Stromal cell of bone marrow (primary cell): ENCODE results near the gene SNRNP25.

Experiments used
- DNase-seq: peaks from one replicate; pipeline ENCODE4 v3.0.0-alpha.2; 2012; ENCODE audit warnings: low read depth

Gene SNRNP25

DNA sequence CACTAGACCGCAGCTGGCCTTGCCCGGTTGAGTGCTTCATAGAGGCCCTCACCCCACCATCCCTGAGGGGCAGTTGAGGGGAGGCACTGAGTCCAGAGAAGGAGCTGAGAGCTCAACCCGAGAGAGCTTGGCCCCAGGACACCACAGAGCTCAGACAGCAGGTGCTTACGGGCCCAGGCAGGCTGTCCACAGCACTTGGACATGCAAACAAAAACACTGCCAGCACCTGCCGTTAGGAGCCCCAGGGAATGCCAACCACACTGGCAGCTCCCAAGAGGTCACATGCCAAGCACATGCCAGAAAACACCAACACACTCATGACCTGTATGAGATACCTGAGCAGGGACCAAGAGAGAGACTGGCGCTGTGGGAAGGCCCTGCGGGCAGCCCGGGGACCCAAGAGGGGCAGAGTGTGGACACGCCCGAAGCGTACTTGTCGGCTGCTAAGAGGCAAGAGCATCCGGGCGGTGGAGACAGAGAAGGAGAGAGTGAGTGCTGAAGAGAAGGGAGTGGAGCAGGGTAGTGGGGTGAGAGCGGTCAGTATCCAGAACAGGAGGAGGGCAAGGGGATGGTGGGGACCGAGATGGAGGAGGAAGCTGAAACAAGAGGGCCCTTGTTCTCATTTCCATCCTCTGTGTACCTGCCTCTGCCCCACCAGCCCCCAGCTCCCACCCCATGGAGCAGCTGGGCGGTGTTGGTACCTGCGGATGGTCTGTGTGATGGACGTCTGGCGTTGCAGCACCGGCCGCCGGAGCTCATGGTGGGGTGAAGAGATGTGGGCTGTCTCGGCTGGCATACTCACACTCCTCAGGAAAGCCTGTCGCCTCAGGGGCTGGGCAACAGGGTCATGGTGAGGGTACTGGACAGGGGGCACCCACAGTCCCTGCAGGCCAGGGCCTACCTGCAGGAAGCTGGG, 10.6 kb downstream of the SNRNP25 start:
- DNase-seq = no peak

DNA sequence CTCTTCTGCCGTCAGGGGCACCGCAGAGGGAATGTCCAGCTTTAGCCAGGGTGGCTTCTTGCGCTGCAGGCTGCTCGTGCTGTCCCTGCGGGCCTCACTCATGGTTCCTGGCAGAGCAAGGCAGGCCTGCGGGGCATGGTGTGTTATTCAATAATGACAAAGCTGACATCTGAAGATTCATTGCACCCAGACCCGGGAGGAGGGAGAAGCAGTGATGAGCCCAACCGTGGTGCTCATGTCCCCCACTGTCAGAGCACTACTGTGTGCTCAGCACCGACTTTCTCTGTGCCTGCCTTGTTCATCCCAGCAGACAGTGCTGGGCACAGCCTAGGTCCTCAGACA, 11.3 kb downstream of the SNRNP25 start:
- DNase-seq = no peak

DNA sequence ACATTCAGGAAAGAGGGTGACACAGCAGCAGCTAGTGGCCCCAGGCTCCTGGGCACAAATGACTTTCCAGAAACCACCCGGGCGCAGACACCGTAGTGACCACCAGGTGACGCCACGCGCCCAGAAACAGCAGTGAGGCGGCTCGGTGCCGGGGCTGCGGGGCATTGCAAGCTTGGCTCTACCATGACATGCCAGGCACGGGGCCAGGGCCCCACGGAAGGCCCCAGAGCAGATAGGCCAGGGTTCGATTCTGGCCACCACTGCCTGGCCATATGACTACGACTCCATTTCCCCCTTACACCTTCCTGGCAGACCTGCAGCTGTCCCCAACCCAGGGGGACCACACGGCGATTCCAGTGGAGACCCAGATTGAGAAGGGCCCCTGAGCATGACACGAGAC, 12.1 kb downstream of the SNRNP25 start:
- DNase-seq = no peak

DNA sequence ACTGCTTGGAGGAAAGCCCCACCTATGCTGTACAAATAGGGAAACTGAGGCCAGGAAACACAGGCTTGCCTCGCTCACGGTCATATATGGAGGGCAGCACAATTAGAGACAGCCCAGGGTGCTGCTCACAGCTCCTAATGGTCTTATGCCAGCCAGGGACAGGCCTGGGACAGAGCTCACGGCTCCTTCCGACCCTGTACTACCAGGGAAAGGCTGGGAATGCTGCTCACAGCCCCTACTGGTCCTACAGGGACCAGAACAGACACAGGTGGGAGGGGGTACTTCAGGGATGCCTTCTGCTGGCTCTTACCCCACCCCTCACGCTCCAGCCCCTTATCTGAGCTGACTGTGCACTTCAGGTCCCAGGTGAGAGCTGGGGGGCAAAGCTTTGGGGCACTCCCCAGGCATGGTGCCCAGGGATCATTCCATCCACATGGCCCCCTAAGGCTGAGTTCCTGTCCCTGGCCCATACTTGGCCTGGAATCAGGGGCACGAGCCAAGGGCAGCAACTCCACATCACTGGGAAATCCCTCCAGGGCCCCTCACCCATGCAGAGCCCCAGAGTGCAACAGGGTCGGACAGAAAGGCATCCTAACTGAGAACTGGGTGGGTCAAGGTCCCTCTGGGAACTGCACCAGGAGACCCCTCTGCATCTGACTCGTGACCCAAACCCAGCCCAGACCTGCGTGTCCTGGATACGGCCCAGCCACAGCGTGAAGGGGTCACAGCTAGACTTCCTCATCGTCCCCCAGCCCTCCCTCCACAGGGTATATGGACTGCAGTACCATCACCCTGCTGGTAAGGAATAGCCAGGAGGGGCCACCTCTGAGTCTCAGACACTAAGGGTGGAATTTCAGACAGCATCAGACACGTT, 12.9 kb downstream of the SNRNP25 start:
- no peak for DNase-seq

DNA sequence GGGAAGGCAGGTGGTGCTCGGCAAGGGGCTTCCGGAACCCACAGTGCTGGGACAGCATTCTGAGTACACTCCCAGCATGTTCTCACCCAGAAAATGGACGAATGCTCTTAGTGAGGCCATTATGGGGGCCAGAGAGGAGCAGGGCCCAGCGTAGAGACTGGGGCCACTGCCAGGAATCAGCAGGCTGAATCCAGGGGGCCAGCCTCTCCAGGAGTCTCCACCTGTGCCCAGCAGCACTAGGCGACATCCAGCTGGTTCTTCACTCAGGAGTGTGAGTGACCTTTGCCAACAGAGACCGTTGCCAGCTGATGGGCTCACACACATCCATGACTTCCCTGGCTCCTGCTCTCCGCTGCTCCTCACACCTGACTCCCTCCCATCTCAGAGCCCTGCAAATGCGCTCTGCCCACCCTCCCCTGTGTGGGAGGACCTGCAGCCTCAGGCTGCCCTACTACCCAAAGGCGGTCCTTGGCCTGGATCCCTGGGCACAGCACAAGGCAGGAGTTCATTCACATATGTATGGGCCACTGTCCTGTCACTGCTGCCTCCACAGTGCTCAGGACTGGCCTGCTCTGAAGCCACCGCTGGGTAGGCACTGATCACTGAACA, 13.7 kb downstream of the SNRNP25 start:
- no peak for DNase-seq

DNA sequence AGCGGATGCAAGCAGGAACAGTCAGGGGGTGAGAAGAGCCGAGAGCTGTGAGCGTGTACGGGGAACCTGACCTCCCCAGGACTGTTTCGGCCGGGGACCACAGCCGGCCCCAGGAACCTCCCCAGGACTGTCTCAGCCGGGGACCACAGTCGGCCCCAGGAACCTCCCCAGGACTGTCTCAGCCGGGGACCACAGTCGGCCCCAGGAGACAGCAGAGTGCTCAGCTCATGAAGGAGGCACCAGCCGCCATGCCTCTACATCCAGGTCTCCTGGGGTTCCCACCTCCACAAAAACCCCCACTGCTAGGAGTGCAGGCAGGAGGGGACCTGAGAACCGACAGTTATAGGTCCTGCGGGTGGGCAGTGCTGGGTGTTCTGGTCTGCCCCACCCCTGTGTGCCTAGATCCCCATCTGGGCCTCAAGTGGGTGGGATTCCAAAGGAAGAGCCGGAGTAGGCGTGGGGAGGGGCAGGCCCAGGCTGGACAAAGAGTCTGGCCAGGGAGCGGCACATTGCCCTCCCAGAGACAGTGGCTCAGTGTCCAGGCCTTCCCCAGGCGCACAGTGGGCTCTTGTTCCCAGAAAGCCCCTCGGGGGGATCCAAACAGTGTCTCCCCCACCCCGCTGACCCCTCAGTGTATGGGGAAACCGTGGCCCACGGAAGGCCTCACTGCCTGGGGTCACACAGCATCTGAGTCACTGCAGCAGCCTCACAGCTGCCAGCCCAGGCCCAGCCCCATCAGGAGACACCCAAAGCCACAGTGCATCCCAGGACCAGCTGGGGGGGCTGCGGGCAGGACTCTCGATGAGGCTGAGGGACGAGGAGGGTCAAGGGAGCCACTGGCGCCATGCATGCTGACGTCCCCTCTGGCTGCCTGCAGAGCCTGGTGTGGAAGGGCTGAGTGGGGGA, 14.5 kb downstream of the SNRNP25 start:
- no peak for DNase-seq

DNA sequence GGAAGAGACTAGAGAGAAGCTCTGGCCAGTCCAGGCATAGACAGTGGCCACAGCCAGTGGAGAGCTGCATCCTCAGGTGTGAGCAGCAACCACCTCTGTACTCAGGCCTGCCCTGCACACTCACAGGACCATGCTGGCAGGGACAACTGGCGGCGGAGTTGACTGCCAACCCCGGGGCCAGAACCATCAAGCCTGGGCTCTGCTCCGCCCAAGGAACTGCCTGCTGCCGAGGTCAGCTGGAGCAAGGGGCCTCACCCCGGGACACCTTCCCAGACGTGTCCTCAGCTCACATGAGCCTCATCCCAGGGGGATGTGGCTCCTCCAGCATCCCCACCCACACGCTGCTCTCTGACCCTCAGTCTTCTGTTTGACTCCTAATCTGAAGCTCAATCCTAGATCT, 15.6 kb downstream of the SNRNP25 start:
- no peak for DNase-seq

DNA sequence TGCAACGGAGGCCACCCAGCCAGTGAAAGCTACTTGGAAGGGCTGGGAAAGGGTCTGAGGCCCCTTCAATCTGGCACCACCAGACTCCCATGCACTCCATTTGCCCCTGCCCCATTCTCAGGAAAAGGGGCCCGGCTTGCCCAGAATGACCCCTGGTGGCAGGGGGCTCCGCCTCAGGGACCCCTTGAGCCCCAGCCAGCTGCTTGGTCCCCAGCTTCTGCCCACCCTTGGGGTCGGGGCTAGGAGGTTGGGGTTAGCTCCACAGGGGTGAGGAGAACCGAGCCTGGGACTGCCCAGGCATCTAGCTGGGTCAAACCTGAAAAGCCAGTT, 17.5 kb downstream of the SNRNP25 start:
- DNase-seq = no peak

DNA sequence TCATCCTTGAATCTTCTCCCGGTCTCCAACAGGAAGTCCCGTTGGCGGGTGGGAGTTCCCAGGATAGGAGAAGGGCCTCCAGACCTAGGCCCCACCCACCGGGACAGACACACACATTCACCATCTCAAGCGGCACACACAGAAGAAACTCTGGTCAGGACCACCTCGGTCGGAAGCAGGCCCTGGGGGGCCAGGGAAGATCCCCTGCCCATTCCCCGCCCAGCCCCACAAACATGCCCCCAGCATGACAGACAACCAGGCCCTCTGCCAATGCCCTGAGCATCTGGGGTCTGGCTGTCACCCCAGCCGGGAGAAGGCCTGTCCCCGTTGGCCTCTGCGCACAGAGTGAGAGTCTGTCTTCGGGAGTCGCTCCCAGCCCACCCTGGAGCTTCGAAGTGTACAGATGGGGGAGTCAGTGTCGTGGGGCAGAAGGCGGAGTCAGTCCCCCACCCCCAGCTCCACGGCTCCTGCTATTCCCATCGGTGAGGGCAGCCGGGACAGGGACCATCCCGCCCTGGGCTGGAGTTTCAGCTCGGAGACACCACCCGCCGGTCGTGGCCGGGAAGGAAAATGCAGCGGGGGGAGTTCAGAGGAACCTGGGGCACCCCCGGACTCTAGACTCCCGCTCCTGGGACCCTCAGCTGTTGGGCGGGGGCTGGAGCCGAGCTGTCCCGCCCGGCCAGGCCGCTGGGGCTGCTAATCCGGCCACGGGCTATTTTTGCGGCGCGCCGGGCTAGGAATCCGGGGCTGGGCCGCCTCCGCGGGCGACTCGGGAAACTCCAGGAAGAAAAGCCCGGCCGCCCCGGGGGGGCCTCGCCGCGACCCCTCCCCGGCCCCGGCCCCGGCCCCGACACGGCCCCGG, 18.1 kb downstream of the SNRNP25 start:
- no peak for DNase-seq

DNA sequence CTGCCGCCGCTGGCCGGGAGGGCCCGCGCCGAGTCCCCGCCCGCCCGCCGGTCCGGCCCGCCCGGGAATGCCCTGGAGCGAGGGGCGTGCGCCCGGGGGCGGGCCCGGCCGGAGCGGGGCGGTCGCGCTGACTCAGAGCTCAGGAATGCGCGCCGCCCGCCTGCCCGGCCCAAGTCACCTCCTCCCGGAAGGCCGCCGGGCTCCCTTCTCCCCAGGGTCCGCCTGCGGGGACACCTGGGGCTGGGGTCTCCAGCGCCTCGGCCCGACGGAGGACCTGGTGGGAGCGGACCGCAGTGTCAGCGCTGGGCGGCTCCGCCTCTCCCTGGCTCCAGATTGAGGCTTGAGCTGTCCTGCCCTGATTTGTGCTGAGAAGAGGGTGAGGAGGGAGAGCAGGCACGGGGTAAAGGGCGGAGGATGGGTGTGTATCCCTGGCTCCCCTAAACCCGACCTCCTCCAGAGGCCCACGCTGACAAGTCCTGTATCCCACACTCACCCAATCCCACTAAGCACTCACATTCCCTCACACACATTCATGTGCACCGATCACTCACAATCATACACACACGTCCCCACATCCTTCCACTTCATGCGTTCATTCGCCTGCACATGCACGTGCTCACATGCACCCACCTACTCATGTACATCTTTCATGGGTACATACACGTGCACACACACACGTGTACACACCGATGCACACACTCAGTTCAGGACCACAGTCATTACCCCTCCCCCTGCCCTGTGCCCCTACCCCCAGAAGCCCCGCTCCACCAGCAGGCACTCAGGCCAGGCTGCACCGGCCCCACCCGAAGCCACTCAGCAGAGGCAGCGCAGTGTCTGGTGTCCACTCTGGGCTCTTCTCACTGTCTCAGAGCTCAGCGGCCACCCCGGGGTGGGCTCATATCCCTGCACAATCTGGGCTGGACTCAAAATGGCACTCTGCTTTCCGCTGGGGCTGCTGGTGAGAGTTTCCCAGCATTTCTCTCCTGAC, 19.2 kb downstream of the SNRNP25 start, which contains the start of gene RHBDF1:
TSS of gene RHBDF1 (minus strand) at position 71 of the 988 bp plus-strand sequence. CDS start 7,616 bp downstream, outside the sequence.
- no peak for DNase-seq

DNA sequence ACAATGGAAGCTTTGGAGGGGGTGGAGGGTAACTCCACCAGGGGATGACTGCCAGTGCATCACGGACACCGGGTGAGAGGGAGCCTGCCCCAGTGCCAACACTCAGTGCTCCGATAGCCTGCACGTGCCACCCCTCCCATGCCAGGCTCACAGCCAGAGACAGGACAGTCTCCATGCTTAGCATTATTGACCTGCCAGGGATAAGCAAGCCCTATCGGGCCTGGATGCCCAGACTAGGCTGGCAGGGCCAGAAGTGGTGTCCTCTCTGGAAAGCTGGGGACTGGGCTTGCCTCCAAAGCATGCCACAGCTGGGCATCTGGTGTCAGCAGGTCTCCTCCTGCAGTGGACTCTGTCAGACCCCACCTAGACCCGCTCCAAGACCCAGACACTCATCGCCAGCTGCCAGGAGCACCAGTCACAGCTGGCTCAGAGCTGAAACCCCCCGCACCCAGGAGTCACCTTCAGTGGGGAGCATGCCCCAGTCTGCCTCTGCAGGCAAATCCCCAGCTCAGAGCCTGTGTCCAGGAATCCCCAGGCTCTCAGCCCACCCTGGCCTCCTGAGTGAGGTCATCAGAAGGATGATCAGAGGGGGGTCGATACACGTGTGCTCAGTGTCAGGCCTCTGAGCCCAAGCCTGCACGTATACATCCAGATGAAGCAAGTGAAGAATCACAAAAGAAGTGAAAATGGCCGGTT, 20.6 kb downstream of the SNRNP25 start:
- no peak for DNase-seq

DNA sequence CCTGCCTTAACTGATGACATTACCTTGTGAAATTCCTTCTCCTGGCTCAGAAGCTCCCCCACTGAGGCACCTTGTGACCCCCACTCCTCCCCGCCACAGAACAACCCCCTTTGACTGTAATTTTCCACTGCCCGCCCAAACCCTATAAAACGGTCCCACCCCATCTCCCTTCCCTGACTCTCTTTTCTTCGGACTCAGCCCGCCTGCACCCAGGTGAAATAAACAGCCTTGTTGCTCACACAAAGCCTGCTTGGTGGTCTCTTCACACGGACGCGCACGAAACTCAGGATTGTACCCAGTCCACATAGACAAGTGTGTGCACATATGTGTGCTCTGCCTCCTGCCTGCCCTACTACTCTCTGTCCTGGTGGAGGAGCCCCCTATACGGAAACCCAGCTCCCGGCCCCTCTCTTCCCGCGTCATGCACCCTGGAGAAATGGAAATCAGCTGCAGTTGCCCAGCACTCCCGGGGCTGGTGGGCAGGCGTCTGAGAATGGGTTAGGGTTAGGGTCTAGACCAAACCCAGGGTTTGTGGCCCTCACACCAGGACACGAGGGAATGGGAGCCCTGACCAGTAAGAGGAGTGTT, 21.2 kb downstream of the SNRNP25 start:
- DNase-seq = no peak

DNA sequence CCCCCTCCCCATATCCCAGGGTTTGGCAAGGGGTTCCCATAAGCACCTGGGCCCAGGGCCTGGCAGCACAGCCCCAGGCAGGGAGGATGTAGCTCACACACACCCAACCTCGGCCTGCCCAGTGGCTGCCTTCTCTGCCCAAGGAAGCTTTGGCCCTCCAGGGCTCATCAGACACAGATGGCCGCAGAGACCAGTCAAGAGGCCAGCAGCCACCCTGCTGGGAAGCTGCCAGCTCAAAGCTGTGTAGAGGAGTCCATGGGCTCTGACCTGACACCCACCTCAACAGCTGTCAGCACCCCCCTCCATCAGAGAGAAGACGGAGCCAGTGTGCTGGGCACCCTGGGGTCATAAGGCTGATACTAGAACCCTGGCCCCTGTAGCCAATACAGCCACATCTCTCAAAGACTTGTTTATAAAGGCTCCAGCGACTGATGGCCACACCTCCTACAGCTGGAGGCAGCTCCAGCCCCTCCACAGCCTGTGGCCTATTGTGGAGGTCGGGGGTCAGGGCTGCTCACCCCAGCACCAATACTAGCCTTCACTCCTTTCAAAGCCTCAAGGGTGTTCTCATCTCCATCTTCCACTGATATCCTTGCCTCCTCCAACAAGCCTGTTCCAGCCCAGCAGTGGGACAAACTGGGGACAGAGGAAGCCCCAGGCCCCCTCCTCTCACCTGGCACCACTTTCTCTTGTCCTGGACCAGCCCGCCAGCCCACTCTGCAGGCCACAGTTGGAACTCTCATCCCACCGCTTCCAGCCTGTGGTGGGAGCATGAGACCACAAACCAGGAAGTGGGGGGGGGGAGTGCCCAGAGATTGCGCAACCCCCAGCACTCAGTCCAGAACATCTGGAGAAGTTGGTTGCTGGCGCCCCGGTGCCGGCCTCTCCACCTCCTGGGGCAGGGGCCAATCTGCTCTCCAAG, 22.2 kb downstream of the SNRNP25 start:
- peak; percentile 60 for DNase-seq

DNA sequence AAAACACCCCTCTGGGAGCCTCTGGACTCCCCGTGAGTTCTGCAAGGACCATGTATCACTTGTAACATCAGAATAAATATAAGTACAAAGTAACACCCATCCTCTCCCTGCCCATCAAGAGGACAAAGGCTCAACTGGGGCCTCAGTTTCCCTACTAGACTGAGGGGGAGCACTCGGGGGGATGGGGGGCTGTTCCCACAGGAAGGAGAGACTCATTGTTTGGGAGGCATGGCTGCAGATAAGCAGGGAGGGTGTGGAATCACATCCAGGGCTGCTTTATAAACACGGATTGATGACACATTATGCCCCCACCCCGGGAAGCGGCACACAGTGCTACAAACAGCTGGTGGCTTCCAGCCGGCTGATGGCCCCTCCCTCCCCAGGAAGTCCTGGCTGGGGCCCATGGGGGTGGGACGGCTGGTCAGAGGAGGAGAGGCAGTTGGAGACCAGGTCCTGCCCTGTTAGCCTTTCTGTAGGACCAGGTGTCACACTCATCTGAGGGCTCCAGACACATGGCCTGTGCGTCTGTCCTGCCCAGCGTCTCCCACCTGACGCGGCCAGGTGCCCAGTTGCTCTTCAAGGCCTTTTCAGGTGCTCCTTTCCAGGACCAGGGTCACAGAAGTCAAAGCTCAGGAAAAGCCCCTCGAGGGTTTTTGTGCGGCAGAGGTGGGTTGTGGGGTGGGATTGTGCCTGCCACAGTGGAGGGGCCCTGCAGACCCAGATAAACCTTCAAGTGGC, 23.1 kb downstream of the SNRNP25 start:
- peak; percentile 71 for DNase-seq

DNA sequence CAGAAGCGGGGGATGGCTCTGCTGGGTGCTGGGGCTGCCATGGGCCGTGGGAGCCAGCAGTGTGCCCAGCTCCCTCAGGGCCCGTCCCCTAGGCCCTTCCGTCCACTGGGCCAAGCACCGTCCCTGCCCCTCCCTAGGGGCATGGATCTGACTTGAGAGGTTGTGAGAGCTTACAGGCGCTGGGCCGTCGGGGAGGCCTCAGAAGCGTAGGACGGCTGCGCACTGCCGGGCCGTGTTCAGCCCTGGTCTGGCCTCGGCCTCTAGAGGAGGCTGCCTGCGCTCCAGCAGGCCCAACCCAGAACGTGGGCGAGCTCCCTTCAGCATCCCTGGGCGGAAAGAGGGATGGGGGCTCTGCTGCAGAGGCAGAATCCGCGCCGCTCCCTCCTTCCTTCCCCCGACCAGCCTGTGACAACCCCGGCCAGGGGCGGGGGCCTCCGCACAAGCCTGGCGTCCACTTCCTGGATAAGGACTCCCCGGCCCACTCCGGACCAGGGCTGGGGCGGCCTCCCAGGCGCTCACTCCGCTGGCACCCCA, 23.7 kb downstream of the SNRNP25 start:
- no peak for DNase-seq

DNA sequence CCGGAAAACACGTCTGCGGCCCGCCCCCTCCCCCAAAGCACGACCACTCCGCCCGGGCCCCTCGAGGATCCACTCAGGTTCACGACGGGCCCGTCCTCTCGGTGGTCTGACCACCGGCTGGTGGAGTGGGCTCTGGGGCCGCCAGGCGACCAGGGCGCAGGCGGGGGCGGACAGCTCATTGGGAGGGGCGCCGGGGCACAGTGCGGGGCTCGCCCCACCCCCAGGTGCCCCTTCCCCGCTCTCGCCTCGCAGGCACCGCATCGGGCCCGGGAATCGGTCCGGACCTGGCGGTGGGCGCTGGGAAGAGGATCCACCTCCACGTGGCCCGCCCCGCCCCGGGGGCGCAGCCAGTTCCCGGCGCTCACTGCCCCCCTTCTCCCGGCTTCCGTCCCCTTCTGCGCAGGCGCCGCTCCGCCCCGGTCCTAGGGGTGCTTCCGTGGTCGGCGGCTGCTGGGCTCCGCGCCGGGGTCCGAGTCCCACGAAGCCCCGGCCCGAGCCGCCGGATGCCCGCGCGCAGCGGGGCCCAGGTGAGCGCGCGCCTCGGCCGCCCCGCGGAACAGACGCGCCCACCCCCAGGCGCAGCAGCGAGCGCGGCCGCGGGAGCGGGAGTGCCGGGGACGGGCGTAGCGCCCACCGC, 24.3 kb downstream of the SNRNP25 start, which contains the start of gene MPG:
TSS of gene MPG (plus strand) at position 419 of the 637 bp plus-strand sequence. CDS start at position 504, 85 bp downstream.
- DNase-seq = no peak
